ENCODE results near the gene RFPL1. TPM values are rescaled to one million over a fixed set of nuclear protein-coding genes. Genes with fewer than 3 reads are reported as not detected.
"Not testable (repeated sequence)": the region's sequence is repeated elsewhere in the genome, so short reads cannot be mapped to it uniquely, and the experiment has no call there.

RFPL1 gene
- total RNA-seq = not detected

DNA sequence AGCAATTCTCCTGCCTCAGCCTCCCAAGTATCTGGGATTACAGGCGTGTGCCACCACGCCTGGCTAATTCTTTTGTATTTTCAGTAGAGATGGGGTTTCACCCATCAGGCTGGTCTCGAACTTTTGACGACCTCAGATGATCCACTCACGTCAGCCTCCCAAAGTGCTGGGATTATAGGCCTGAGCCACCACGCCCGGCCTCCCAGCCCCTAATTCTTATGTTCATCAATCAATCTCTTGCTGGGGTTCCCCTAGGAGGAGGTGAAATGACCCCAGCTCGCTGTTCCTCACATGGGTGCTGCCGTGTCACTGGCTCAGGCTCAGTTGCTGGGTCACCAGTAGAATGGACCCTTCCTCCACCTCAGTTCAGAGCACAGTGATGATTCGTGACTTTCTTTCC, at the start of gene RFPL1:
Gene RFPL1 (plus strand): TSS at position 301 of the 400 bp plus-strand sequence.
- DNase-seq = not testable (repeated sequence)

DNA sequence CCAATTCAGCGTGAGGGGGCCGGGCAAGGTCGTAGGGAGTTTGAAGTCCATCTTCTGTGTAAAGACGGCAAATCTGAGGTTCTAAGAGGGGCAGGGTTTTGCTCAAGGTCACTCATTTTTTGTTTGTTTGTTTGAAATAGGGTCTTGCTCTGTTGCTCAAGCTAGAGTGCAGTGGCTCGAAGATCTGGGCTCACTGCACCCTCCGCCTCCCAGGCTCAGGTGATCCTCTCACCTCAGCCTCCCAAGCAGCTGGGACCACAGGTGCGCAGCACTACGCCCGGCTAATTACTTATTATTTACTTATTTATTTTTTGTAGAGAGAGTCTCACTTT, 49.7 kb upstream of the RFPL1 start:
- DNase-seq = no peak

DNA sequence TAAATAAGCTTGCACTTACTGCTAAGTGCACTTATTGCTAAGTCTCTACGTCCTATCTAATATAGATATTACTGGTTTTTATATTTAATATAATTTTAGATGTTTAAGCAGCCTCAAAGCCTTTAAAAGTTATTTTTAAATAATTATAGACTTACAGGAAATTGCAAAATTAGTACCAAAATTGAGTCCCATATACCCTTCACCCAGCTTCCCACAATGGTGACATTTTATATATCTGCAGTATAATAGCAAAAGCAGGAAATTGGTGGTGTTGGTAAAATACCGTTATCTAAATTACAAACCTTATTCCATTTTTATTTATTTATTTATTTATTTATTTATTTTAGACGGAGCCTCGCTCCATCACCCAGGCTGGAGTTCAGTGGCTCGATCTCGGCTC, 48.1 kb upstream of the RFPL1 start:
- DNase-seq = no peak

DNA sequence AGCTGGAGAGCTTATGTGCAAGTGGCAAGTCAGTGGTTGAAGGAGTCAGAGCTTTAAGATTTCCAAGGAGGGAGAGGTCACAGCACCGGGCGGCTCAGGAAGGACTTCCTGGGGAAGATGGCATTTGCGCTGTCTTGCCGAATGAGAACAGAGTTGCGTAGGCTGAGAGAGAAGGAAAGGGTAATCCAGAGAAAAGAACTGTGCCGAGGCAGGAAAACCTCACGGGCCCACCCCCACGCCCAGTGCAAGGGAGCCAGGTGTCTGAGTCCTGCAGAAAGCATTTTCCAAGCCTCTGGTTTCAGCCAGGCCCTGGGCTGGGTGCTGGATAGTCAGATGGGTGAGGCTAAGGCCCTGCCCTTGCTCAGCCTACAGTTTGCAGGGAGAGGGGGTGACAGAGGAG, 46.8 kb upstream of the RFPL1 start:
- no peak for DNase-seq

DNA sequence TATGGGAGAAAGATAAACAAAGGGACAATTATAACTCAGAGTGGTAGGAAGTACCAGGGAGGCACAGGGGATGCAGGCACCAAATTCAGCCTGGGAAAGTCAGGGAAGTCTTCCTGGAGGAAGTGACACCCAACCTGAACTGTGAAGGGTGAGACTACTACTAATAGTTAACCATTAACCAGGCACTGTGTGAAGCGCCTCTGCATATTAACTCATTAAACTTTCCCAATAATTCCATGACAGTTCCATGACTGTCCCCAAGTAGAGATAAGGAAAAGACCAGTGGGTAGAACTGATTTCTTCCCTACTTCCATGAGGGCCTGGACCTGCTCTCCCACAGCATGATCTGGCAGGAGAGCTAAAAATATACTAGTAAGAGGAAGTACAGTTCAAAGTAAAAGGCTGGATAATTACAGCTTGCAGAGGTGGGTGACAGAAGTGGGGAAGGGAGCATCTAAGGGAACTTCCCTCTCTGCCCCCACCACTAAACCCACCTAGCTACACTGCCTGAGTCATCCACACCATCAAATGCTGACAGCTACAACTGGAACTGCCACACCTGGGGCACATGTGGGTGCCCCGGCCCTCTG, 45.3 kb upstream of the RFPL1 start:
- DNase-seq = no peak

DNA sequence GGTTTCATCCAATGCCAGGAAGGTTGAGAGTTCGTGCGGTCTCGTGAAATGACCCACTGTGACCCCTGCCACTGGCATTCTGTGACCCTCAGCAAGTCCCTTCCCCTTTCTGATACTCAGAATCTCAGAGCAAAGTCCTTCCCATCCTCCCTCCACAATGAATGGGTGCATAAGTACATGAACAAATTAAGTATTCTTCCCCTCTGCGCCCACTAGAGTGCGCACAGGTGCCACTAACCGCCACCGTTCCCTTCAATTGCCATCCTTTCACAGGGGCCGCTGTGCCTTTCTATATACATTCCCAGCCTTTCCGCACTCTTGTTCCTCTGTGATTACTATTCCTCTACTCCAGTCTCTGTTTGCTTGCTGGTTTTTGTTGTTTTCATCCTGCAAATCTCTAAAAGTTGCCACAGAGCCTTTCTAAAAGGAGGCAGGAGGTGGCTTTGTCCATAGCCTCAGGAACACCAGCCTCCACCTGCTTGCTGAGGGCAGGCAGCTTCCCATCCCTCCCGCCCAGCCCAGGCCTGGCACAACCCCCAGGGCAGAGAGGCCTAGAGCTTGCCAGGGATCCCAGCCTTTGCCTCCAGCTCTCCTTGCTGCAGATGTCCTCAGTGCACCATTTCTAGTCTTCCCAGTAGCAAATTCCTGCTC, 43.3 kb upstream of the RFPL1 start:
- DNase-seq = peak; percentile 91

DNA sequence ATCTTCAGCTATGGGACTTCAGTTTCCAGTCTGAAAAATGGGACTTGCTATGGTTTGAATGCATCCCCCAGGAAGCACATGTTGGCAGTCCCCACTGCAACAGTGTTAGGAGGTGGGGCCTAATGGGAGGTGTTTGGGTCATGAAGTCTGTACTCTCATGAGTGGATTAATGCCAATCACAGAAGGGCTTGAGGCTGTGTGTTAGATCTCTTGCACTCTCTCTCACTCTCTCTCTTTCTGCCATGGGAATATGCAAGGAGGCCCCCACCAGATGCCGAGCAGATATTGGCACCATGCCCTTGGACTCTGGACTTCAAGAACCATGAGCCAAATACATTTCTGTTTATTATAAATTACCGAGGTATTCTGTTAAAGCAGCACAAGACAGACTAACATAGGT, 42.3 kb upstream of the RFPL1 start:
- no peak for DNase-seq

DNA sequence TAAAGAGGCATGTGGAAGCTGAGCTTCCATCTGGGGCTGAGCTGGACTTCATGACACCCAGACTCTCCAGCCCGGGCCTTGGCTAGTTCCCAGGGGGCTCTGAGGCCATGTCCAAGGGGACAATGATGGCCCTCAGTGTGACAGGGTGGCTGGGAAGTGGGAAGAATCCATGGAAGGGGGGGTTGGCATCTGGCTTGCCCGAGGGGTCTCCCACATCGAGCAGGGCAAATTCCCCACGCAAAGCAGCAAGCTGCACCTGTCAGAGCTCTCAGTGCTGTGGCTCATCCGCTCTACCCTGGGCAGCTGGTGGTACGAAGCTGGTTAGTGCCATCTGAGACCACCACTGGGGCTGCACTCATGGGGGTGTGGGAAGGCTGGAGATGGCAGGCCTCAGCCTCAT, 40.6 kb upstream of the RFPL1 start:
- DNase-seq = no peak

DNA sequence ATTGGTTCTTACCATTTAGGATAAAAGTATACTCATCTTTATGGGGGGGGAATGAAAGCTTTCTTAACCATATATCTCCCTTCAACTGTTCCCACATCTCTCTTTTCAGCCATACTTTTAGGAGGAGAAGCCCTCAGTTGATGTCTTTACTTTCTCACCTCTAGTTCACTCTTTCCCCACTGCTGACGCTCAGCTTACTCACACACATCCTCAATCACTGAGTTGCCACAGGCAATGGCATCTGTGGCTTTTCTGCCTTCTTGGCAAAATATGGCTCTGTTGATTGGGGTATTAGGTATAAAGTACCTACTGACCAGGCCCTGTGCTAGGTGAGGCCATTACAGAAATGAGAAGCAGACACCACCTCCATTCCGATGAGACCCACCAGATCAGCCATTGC, 37.8 kb upstream of the RFPL1 start:
- no peak for DNase-seq

DNA sequence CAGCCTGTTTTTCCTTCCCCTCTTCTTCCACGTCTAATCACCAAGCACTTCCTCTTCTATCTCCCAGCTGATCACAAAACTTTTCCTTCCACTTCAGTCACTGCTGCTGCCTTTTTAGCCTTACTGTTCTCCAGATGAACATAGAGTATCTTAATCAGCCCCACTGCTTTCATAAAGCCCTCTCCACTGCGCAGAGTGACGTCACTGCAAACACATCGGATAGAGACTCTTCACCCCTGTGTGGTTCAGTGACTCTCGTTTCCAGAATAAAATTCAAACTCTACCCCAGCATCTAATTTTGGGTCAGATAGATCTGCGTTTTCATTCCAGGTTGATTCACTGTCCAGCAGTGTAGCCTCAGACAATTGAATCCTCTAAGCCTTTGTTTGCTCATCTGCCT, 36.8 kb upstream of the RFPL1 start:
- not testable (repeated sequence) for DNase-seq

DNA sequence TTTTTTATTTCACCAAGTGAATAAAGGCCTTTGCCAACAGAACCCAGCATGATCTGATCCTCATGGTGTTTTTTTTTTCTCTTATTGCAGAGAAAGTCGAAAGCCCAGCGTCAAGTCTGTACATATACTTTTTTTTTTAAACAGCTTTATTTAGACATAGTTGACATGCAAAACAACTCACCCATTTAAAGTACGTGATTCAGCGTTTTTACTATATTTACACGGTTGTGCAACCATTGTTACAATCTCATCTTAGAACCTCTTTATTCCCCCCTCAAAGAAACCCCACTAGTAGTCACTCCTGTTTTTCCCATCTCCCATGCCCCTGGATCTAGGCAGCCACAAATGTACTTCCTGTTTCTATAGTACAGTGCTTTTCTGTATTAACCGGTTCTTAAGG, 29.4 kb upstream of the RFPL1 start:
- DNase-seq = no peak

DNA sequence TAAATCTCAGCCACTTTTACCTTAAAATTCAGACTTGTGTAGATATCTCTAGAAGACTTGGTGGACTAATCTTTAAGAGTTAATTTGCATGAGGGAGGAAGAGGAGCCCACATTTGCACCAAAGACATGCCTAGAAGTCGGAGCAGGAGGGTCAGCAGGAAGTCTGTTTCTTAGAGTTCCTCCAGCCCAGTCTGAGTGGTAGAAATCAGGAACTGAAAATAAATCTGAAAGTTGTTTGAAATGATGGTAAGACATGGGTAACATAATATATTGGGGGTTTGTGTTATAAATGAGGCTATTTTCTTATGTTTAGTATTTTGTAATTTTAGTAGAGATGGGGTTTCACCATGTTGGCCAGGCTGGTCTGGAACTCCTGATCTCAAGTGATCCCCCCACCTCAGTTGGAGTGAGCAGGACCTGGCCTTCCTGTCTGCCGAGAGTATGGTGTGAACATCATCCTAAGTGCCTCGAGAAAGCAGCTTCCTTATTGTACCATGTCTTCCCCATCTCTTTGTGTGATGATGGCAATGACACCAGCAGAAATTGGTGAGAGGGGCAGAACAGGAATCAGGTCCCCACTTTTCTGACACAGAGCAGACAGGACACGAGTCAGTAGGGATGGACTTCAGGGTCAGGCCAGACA, 26.7 kb upstream of the RFPL1 start:
- not testable (repeated sequence) for DNase-seq

DNA sequence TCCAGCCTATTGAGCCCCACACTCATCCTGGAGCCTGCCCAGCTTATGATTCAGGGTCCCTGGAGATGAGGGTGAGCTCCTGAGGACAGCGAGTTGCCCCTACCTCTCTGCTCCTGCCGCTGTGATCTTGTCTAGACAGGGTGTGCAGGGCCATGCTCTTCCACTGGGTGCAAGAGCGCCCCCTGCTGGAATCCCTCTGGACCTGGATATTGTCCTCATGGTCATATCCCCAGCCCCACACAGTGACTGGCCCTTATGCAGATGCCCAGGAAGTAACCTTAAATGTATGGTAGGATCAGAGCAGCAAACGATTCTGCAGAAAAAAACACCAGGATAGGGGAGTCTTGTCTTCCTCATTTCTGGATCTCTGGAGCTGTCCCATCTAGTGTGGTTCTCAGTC, 25.6 kb upstream of the RFPL1 start:
- not testable (repeated sequence) for DNase-seq

DNA sequence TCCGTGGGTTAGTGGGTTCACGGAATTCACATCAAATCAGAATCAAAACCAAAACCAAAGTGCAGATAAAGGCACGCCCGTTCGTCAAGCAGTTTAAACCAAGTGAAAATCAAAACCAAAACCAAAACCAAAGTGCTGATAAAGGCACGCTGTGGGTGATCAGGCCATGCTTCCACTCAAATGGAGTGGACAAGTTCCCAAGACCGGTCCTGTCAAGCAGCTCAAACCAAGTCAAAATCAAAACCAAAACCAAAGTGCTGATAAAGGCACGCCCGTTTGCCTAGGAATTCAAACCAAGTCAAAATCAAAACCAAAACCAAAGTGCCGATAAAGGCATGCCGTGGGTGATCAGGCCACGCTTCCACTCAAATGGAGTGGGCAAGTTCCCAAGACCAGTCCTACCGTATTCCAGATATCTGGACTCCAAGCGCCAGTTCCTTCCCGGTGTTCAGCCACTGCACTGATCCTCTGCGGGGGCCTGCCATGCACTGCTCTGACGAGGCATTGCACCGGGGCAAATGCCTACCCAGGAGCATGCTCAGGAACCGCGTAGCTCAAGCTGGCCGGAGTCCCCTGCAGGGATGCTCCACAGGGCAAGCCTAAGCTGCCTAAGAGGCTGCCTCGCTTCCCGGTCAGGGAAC, 23.3 kb upstream of the RFPL1 start:
- DNase-seq = not testable (repeated sequence)

DNA sequence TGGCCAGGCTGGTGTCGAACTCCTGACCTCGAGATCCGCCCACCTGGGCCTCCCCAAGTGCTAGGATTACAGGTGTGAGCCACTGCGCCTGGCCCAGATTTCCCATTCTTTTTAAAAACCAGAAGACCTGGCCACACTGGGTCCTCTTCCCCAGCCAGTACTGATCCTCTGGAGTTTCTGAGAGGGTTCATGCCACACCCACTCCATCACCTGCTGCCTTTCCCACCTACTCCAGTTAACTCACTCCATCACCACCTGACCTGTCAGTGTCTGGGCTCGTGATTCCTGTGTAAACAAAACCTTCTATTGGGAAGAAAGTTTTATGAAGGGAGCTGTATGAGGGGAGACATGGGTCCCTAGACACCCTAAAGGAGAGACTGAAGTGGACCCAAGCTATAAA, 19.7 kb upstream of the RFPL1 start:
- not testable (repeated sequence) for DNase-seq

DNA sequence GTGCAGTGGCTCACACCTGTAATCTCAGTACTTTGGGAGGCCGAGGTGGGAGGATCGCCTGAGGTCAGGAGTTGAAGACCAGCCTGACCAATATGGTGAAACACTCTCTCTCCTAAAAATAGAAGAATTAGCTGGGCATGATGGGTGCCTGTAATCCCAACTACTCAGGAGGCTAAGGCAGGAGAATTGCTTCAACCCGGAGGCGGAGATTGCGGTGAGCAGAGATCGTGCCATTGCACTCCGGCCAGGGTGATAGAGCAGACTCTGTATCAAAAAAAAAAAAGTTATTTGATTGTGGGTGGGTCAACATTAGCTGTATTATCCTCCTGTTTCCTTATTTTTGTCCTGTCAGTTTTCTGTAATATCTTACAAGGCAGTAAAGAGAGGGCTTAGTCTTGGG, 11.9 kb upstream of the RFPL1 start:
- no peak for DNase-seq

DNA sequence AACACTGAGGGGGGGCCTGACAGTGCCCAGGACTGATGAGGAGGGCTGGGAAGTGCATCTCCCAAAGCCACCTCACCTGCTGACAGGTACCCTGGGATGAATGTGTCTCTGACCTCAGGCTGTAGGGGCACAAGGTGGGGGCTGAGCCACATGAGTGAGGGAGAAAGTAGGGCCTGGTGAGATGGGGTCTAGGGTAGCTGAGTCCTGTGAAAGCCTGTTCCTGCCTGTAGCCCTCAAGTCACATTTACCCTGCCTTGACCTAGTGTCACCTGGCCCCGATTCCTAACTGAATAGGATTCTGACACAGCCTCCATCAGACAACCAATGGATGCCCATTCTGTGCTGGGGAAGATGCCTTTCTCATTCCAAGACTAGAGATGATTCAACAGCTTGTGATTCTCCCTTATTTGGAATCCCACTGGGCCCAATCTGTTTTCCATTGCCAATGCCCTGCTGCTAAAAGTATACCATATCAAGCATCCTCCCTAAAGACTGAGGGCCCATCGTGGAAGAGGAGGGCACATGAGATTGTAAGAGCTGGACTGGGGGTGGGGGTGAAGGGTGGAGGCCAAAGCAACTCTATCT, 11.1 kb upstream of the RFPL1 start:
- DNase-seq = no peak

DNA sequence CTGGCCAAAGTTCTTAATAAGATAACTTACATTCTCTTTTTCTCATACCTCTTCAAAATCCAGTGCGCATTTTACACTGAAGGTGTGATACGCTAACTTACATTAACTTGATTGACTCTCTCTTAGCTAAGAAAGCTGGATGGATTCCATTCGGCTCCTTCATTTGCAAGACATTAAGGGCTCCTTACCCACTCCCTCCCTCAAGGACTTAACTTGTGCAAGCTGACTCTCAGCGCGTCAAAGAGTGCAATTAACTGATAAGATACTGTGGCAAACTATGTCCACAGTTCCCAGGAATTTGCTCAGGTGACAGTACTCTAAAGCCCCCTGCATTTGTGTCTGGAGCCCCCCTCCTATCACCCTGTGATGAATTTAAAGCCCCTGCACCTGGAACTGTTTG, 6.4 kb upstream of the RFPL1 start:
- DNase-seq = no peak

DNA sequence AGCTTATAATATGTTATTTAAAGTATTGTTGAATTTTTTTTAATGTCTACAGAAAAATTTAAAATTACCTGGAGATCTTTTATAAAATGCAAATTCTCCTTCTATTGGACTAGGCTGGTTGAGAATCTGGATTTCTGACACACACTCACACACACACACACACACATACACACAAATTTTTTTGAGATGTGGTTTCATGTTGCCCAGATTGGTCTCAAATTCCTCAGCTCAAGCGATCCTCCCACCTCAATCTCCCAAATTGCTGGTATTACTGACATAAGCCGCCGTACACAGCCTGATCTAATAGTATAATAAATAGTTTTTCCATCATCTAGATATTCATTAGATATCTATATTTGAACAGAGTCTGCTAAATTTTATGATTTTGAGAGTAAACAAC, 4.5 kb upstream of the RFPL1 start:
- no peak for DNase-seq

DNA sequence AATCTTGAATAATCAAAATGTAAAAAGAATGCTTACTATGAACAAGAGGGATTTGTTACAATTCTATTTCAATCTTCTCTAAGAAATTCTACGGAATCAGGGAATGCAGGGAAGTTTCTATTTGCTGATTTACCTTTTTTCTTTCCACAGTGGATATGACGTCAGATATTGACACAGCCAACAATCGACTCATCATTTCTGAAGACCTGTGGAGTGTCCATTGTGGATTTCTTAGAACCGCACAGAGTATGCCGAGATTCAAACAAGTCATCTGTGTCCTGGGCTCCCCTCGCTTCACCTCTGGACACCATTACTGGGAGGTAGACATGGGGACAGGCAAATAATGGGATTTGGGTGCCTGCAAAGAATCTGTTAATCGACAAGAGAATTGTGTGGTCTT, 4.1 kb upstream of the RFPL1 start:
- no peak for DNase-seq

DNA sequence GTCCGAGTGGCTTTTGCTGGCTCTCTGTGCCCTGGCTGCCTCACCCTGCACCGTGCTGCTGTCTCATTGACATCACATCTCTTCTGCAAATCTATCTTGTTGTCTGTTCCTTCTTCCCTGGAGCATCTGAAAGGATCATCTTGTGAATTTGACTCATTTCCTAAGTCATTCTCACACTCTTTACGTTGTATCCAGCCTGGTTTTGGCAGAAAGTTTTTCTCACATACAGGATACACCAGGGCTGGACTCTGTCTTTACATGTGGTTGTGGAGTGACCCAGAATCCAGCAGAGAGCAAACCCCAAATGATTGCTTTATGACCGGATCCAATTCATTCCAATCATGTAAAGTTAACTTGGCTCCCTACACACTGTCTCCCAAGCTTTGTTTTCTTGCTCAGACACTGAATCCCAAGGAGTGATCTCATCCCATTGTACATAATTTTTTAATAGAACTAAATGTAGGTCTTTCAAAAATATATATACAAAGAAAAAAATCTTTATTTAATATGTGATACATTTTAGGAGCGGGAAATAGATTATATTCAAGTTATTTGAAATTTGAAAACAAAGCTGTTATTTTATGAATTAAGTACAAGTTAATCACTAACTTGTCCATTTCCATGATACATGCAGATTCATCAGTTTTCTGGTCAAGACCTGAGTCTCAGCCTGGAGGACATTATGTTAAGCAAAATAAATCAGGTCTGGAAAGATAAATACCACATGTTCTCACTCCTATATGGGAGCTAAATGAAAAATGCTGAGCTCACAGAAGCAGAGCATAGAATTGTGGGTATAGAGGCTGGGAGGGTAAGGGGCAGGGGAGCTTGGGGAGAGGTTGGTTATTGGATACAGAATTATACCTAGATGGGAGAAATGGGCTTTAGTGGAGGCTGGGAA, 2.9 kb upstream of the RFPL1 start:
- DNase-seq = peak; percentile 23

DNA sequence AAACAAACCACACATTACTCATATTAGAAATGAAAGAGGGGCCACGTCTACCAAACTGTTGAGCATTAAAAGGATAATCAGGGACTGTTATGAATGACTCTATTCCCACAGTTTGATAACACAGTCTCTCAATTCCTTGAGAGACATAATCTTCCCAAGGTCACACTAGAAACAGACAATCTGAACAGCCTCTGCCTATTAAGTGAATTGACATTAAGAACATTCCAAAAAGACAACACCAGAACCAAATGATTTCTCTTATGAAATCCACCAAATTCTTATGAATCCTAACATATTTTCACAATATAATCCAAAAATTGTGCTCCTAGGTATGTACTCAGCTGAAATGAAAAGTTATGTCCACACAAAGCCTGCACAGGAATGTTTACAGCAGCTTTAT, 4.6 kb downstream of the RFPL1 start:
- DNase-seq = no peak

Data from tongue (tissue), 2 donors.